ENCODE measurements around the gene NLRP1. TPM values are rescaled to one million over a fixed set of nuclear protein-coding genes. Genes with fewer than 3 reads are reported as not detected.

NLRP1 gene
- total and polyA plus RNA-seq, 9 of the 15 experiments (the other 6 are each of a cell fraction or from before 2014, with no cell fraction given) = 4.0 to 69.4 (median 27.7) TPM

GRCh38 chr17:5499476-5500231, 84.7 kb downstream of the NLRP1 start:
- CTCF ChIA-PET (ENCODE audit: low intra/inter-chr PET ratio) = no interaction called here
- no peak overlapping the region for H3K9ac ChIP-seq (ENCODE audit: insufficient read depth in 1 of 2, low read depth in 2 of 2, low read length in 2 of 2)
- no peaks in the 10 kb centered on the region for H3K27me3 ChIP-seq (ENCODE audit: control insufficient read depth in 2 of 2, insufficient read depth in 2 of 2, low read length in 2 of 2)
- no peaks in the 10 kb centered on the region for H4K20me1 ChIP-seq (replicated peaks; ENCODE audit: control insufficient read depth, insufficient read depth, low read length)
- H3K9me3 ChIP-seq (replicated peaks; ENCODE audit: control insufficient read depth, insufficient read depth, low read depth, low read length) = no peaks in the 10 kb centered on the region
- intact Hi-C loops (cut with micrococcal nuclease) (no loop called here), in situ Hi-C loops (cut with MboI) (no loop called here)
- H3K79me2 ChIP-seq (ENCODE audit: control insufficient read depth, insufficient read depth, low read length) = no peaks in the 10 kb centered on the region
- H3K9me1 ChIP-seq (ENCODE audit: control insufficient read depth, insufficient read depth, low read length) = no peaks in the 10 kb centered on the region
- H2AFZ ChIP-seq (ENCODE audit: low read depth, low read length) = no peak overlapping the region
- no peaks in the 10 kb centered on the region for H3K4me1 ChIP-seq (replicated peaks in 1 of 2; ENCODE audit: control insufficient read depth in 2 of 2, insufficient read depth in 2 of 2, low read length in 2 of 2)
- DNase-seq (ENCODE audit: extremely low read depth in 1 of 4, low spot score in 3 of 4) (no peak), FAIRE-seq (no peak), ATAC-seq (no peak)
- no peak overlapping the region for H3K4me3 ChIP-seq
- POLR2A ChIA-PET = no interaction called here
- 94% methylated on average over 17 of the region's 44 CpGs for WGBS (ENCODE audit: insufficient coverage, low coverage, missing lambda C conversion rate)
- H3K27ac ChIP-seq (ENCODE audit: extremely low read depth, low read depth, low read length) = no peak overlapping the region
- H3K36me3 ChIP-seq (ENCODE audit: control insufficient read depth, insufficient read depth, low read length) = peaks cover 12% of the 10 kb centered on the region; the same call in 2 of the 3 replicates
- TF ChIP-seq MLLT1 (IDR thresholded peaks at IDR 0.05) = no peak
- no peak for TF ChIP-seq TCFL5 (CRISPR knock-in tag; conservative IDR thresholded peaks at IDR 0.05)
- TF ChIP-seq POLR2G (IDR thresholded peaks at IDR 0.05; ENCODE audit: low read depth, low read length) = peak; percentile 55; the same call in 1 of the 2 replicates
- no TSS peak for BruUV-seq (replicated peaks)
- no peak overlapping the region for H3K4me2 ChIP-seq (ENCODE audit: insufficient read depth, low read length)

- in situ Hi-C loops (cut with MboI) (no loop called here), intact Hi-C loops (cut with micrococcal nuclease) (no loop called here)
- Histone ChIP-seq H3K9me1 (ENCODE audit: control insufficient read depth, insufficient read depth, low read length) (no peaks in the 10 kb centered on the region), H4K20me1 (replicated peaks; ENCODE audit: control insufficient read depth, insufficient read depth, low read length) (no peaks in the 10 kb centered on the region), H3K27me3 (ENCODE audit: control insufficient read depth in 2 of 2, insufficient read depth in 2 of 2, low read length in 2 of 2) (no peaks in the 10 kb centered on the region), H3K4me1 (replicated peaks in 1 of 2; ENCODE audit: control insufficient read depth in 2 of 2, insufficient read depth in 2 of 2, low read length in 2 of 2) (no peaks in the 10 kb centered on the region), H2AFZ (ENCODE audit: low read depth, low read length) (no peak overlapping the region), H3K4me3 (no peak overlapping the region), H3K79me2 (ENCODE audit: control insufficient read depth, insufficient read depth, low read length) (peaks cover 16% of the 10 kb centered on the region), H3K9ac (ENCODE audit: insufficient read depth in 1 of 2, low read depth in 2 of 2, low read length in 2 of 2) (no peak overlapping the region), H3K4me2 (ENCODE audit: insufficient read depth, low read length) (no peak overlapping the region), H3K27ac (ENCODE audit: extremely low read depth, low read depth, low read length) (no peak overlapping the region), H3K36me3 (ENCODE audit: control insufficient read depth, insufficient read depth, low read length) (peaks cover 27% of the 10 kb centered on the region), H3K9me3 (replicated peaks; ENCODE audit: control insufficient read depth, insufficient read depth, low read depth, low read length) (no peaks in the 10 kb centered on the region)
- no peak for DNase-seq (ENCODE audit: extremely low read depth in 1 of 4, low spot score in 3 of 4)
- FAIRE-seq = no peak
- no TSS peak for BruUV-seq (replicated peaks)
- WGBS (ENCODE audit: insufficient coverage, low coverage, missing lambda C conversion rate) = 50% methylated on average over 1 of the region's 2 CpGs
- ChIA-PET POLR2A (no interaction called here), CTCF (ENCODE audit: low intra/inter-chr PET ratio) (no interaction called here)
- TF ChIP-seq HDAC2 (IDR thresholded peaks at IDR 0.05) (no peak), ZNF324 (CRISPR knock-in tag; IDR thresholded peaks at IDR 0.05) (peak; percentile 66; the same call in 1 of the 2 replicates), TGIF2 (CRISPR knock-in tag; IDR thresholded peaks at IDR 0.05) (no peak), ZNF707 (CRISPR knock-in tag; conservative IDR thresholded peaks at IDR 0.05) (no peak)
- no peak for ATAC-seq
These were observed 91.3 kb downstream of the NLRP1 start for GRCh38 chr17:5492970-5493369.

All from K562 (cell line).